ENCODE results near the gene ARL6IP5. TPM values are rescaled to one million over a fixed set of nuclear protein-coding genes. Genes with fewer than 3 reads are reported as not detected.

Gene ARL6IP5
- total RNA-seq, 1 experiment from 2014 or later: 16.9 TPM

DNA sequence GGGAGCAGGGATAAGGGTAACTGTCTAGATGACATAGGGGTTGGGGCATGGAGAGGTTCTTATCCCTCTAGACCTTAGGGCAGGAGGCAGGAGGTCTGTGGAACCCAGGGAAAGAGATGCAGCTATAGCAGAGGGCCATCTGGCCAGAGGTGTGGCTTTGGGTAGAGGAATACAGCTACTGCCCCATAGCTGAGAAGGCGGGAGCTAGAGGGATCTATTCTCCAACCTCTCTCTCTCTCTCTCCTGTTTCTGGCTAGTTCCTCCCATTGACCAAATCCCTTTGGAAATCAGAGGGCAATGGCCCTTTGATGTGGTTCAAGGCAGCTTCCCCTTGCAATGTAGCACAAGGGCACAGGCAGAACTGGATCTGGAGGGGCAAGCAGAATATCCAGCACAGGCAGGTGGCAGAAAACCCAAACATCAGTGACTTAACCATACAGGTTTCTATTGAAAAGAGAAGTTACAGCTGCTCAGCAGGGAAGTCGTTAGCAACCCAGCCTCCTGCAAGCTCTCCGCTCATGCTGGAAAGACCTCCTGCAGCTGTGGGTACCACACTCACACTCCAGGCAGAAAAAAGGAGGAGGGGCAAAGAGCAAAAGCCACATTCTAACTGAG lies 60.0 kb downstream of the ARL6IP5 start:
- peak; percentile 71 for DNase-seq

More for the DNA sequence above, 60.0 kb downstream of the ARL6IP5 start:
- Histone ChIP-seq H3K4me2 (ENCODE audit: insufficient read depth, insufficient read length, low read length) (no peak overlapping the region), H2BK20ac (ENCODE audit: low read depth, low read length, poor library complexity, severe bottlenecking) (no peak overlapping the region), H3K56ac (ENCODE audit: insufficient read length, low read depth, low read length) (no peak overlapping the region), H4K91ac (ENCODE audit: insufficient read length, low read depth, low read length) (no peak overlapping the region), H2AK5ac (ENCODE audit: insufficient read length, low read length) (no peak overlapping the region), H3K79me2 (ENCODE audit: insufficient read depth, low read length) (no peaks in the 10 kb centered on the region), H4K8ac (replicated peaks; ENCODE audit: insufficient read length, low read depth, low read length) (no peak overlapping the region), H2BK12ac (ENCODE audit: insufficient read length, low read depth, low read length) (no peak overlapping the region), H3K23ac (ENCODE audit: insufficient read length, low read depth, low read length) (no peak overlapping the region), H4K20me1 (ENCODE audit: control insufficient read depth, insufficient read depth, insufficient read length) (no peaks in the 10 kb centered on the region), H3K18ac (ENCODE audit: insufficient read length, low read depth, low read length) (no peak overlapping the region), H2BK5ac (ENCODE audit: insufficient read length, low read length) (no peak overlapping the region), H3K4ac (ENCODE audit: low read depth, low read length) (no peak overlapping the region), H3K27me3 (ENCODE audit: insufficient read depth, low read length) (peaks cover 4% of the 10 kb centered on the region; the same call in 1 of the 2 replicates), H4K5ac (ENCODE audit: insufficient read length, low read depth, low read length) (no peak overlapping the region), H2BK120ac (ENCODE audit: low read depth, low read length, poor library complexity, severe bottlenecking) (no peak overlapping the region), H3K9ac (ENCODE audit: extremely low read depth, insufficient read length, low read length) (no peak overlapping the region), H3K79me1 (ENCODE audit: insufficient read depth, low read depth, low read length, poor library complexity, severe bottlenecking) (no peaks in the 10 kb centered on the region), H3K23me2 (ENCODE audit: insufficient read length, low read depth, low read length, poor library complexity, severe bottlenecking) (no peaks in the 10 kb centered on the region), H2BK15ac (ENCODE audit: low read depth, low read length) (no peak overlapping the region), H2AFZ (ENCODE audit: low read length) (no peak overlapping the region), H3K14ac (ENCODE audit: insufficient read depth, low read length) (no peak overlapping the region), H3K9me3 (ENCODE audit: control insufficient read depth, low read depth, low read length) (no peaks in the 10 kb centered on the region), H3K27ac (ENCODE audit: insufficient read length, low read depth, low read length) (no peak overlapping the region), H3T11ph (ENCODE audit: low read length) (no peak overlapping the region), H3K4me1 (ENCODE audit: insufficient read depth, low read length) (no peaks in the 10 kb centered on the region; the same call in 1 of the 2 replicates)
- Mint-ChIP-seq H3K9me3 (no peaks in the 10 kb centered on the region), H3K27me3 (ENCODE audit: low read depth) (peaks cover 81% of the 10 kb centered on the region), H3K4me3 (no peak overlapping the region), H3K27ac (peak overlapping the region in 1 of 3 experiments; percentile 84; a peak in 2 of 7 replicates), H3K4me1 (peaks cover 12 to 23% of the 10 kb centered on the region in 2 experiments), H3K36me3 (ENCODE audit: insufficient read depth in 1 of 3, low read depth in 3 of 3) (no peaks in the 10 kb centered on the region)
- WGBS (ENCODE audit: extremely low coverage, insufficient read length, low lambda C conversion rate): no CpG with 5 or more reads among the region's 3 CpGs
- TF ChIP-seq, protein P1, sequence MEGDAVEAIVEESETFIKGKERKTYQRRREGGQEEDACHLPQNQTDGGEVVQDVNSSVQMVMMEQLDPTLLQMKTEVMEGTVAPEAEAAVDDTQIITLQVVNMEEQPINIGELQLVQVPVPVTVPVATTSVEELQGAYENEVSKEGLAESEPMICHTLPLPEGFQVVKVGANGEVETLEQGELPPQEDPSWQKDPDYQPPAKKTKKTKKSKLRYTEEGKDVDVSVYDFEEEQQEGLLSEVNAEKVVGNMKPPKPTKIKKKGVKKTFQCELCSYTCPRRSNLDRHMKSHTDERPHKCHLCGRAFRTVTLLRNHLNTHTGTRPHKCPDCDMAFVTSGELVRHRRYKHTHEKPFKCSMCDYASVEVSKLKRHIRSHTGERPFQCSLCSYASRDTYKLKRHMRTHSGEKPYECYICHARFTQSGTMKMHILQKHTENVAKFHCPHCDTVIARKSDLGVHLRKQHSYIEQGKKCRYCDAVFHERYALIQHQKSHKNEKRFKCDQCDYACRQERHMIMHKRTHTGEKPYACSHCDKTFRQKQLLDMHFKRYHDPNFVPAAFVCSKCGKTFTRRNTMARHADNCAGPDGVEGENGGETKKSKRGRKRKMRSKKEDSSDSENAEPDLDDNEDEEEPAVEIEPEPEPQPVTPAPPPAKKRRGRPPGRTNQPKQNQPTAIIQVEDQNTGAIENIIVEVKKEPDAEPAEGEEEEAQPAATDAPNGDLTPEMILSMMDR (conservative IDR thresholded peaks at IDR 0.05): no peak

All from H9 (cell line).